Fibroblast of lung (primary cell): Measurements from ENCODE around the gene PMFBP1.

Experiments
- EZH2 ChIP-seq: IDR thresholded peaks from 2 replicates; pipeline ENCODE4 v1.5.1; 2012; ENCODE audit warnings: low read length, control low read depth, mild to moderate bottlenecking; ENCODE audit errors: missing control alignments
- TF ChIP-seq, protein P1 (sequence below), 2 donors: IDR thresholded peaks in 1 of 2; conservative IDR thresholded peaks in 1 of 2; 1 replicate in 1 of 2; 2 replicates in 1 of 2; pipeline ENCODE4 v1.5.1; 2011 to 2012; ENCODE audit warnings: low read length in 2 of 2, control low read depth in 1 of 2, inconsistent platforms in 1 of 2, low read depth in 1 of 2, mild to moderate bottlenecking in 1 of 2

DNA sequence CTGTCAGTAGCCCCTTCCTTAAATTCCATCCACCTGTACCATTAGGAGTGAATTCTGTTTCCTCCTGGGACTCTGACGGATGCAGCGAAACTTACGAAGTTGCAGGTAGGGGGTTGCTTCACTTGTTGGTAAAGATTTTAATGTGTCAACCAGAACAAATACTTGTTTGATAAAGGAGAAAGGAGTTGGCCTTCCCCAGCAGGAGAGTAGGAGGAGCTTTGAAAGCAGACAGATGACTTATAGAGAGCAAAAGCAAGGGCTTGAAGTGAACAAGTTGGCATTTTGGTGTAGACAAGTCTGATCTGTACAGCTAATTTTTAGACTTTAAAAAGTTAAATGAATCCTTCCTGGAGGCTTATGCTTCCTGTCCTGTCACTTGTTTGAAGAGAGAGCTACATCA lies 38.1 kb upstream of the PMFBP1 start:
- TF ChIP-seq, protein P1, sequence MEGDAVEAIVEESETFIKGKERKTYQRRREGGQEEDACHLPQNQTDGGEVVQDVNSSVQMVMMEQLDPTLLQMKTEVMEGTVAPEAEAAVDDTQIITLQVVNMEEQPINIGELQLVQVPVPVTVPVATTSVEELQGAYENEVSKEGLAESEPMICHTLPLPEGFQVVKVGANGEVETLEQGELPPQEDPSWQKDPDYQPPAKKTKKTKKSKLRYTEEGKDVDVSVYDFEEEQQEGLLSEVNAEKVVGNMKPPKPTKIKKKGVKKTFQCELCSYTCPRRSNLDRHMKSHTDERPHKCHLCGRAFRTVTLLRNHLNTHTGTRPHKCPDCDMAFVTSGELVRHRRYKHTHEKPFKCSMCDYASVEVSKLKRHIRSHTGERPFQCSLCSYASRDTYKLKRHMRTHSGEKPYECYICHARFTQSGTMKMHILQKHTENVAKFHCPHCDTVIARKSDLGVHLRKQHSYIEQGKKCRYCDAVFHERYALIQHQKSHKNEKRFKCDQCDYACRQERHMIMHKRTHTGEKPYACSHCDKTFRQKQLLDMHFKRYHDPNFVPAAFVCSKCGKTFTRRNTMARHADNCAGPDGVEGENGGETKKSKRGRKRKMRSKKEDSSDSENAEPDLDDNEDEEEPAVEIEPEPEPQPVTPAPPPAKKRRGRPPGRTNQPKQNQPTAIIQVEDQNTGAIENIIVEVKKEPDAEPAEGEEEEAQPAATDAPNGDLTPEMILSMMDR (conservative IDR thresholded peaks at IDR 0.05 in 1 of 2, IDR thresholded peaks at IDR 0.05 in 1 of 2; ENCODE audit: low read depth in 1 of 2, low read length in 2 of 2) = no peak
- TF ChIP-seq EZH2 = no peak
